Esophagus muscularis mucosa (tissue), 3 donors: Measurements from ENCODE around the gene PSEN1.

ENCODE experiments used
- CTCF ChIP-seq, 3 experiments: fragments of 200-600 bp in 2 of 3; fragments of 450-650 bp in 1 of 3; sonication (generic) in 2 of 3; IDR thresholded peaks; one replicate each; pipeline ENCODE4 v1.5.1; 2017 to 2019; ENCODE audit warnings: antibody characterized with exemption in 3 of 3, mild to moderate bottlenecking in 2 of 3, moderate library complexity in 1 of 3
- POLR2A ChIP-seq: fragments of 450-650 bp; IDR thresholded peaks from one replicate; pipeline ENCODE4 v1.6.1; 2017; ENCODE audit warnings: antibody characterized with exemption, moderate library complexity, mild to moderate bottlenecking, low read depth
- POLR2AphosphoS5 ChIP-seq, 2 donors: sonication (generic); formaldehyde crosslinking; IDR thresholded peaks; one replicate each; pipeline ENCODE4 v1.6.1; 2017; ENCODE audit warnings: antibody characterized with exemption in 2 of 2

- no peak for TF ChIP-seq CTCF (IDR thresholded peaks at IDR 0.05)
- no peak for TF ChIP-seq POLR2AphosphoS5 (IDR thresholded peaks at IDR 0.05)
- TF ChIP-seq POLR2A: no peak
These were observed 5.9 kb downstream of the PSEN1 start for GRCh38 chr14:73142216-73142615.
